Measurements from ENCODE around the gene DSCAM.

DSCAM gene

DNA sequence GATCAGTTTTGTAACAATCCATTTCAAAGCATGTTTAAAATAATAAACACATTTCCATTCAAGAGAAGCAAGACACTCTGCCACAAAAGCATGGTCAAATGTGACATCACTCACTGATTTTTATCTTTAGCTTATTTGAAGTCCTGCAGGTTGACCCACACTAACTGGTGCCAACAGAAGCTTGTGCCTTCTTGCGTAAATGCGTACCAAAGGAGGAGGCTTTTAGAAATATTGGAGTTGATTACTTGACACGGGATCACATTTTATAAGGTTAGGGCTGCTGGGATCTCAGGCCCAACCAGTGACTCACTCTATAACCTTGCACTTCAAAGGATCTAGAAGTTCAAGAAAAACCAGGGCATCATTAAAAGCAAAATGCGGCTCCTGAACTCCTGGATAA is 776.1 kb downstream of the DSCAM start:
- Mint-ChIP-seq H3K27me3 (ENCODE audit: low read depth) (no peaks in the 10 kb centered on the region), H3K9me3 (peaks cover 8% of the 10 kb centered on the region), H3K4me3 (no peak overlapping the region), H3K27ac (no peak overlapping the region), H3K36me3 (ENCODE audit: low read depth) (no peaks in the 10 kb centered on the region), H3K4me1 (ENCODE audit: low read depth) (no peaks in the 10 kb centered on the region)

DNA sequence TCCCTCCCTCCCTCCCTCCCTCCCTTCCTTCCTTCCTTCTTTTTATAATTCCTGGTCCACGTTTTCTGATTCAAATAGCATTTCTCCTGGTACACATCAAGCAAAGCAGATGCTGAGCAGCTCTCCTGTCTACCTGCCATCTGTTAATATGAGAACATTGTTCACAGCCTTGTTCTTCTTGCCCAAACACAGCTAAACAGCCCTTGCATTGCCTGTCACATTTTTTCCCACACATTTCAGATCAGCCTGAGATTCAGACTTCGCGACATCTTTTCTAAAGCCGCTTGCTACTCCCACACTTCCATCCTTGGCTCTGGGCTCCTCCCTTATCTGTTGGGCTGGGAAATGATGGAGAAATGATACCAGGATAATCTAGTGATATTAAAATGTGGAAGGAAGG is 779.2 kb downstream of the DSCAM start:
- H3K9me3 Mint-ChIP-seq: peaks cover 5% of the 10 kb centered on the region
- no peaks in the 10 kb centered on the region for H3K27me3 Mint-ChIP-seq (ENCODE audit: low read depth)
- no peaks in the 10 kb centered on the region for H3K36me3 Mint-ChIP-seq (ENCODE audit: low read depth)
- H3K4me1 Mint-ChIP-seq (ENCODE audit: low read depth): no peaks in the 10 kb centered on the region
- H3K27ac Mint-ChIP-seq: no peak overlapping the region
- H3K4me3 Mint-ChIP-seq: no peak overlapping the region

DNA sequence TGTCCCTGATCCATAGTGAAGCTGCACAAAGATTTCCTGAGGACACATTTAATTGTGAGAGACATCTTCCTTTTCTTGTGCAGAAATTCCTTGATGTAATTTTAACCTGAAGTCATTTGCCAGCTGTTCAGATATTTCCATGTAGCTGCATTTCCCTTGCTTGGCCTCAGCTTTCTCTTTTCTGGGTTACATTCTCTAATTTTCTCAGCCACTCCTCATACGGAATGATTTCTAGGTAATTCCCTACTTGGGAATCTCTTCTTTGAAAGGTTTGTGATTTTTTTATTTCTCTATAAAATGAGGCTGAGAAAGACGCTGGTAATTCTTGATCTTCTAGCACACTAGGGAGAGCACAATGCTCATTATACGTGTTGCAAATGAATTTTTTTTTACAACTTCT is 780.7 kb downstream of the DSCAM start:
- no peaks in the 10 kb centered on the region for H3K36me3 Mint-ChIP-seq (ENCODE audit: low read depth)
- H3K9me3 Mint-ChIP-seq: peaks cover 4% of the 10 kb centered on the region
- no peak overlapping the region for H3K27ac Mint-ChIP-seq
- H3K4me1 Mint-ChIP-seq (ENCODE audit: low read depth): no peaks in the 10 kb centered on the region
- H3K27me3 Mint-ChIP-seq (ENCODE audit: low read depth): no peaks in the 10 kb centered on the region
- H3K4me3 Mint-ChIP-seq: no peak overlapping the region

DNA sequence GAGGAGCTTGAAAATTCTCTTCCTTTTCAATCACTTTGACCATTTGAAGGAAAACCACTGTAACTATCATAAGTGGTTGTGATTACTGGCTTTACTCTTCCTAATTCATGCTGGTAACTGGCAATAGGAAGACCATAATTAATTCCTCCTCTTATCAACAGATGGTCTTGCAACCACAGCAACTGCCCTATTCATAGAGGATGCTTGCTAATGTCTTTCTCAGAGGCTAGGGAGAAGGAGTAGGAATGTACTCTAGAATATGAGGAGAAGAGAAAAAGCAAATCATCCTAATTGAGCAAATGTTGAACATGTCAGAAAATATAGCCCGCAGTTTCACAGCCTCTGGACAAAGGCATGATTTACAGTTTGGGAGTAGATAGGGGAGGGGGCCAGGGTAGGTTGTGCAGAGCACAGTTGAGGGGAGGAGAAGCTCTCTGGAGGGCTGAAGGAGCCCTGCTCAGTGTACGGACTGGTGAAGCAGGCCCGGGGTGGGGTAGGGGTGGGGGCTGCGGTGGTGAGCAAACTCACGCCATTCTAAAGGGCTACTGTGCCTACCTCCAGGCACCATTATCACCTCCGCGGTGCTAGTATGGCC is 786.8 kb downstream of the DSCAM start:
- H3K4me3 Mint-ChIP-seq: no peak overlapping the region
- H3K27me3 Mint-ChIP-seq (ENCODE audit: low read depth): no peaks in the 10 kb centered on the region
- H3K9me3 Mint-ChIP-seq: peaks cover 3% of the 10 kb centered on the region
- no peaks in the 10 kb centered on the region for H3K4me1 Mint-ChIP-seq (ENCODE audit: low read depth)
- no peak overlapping the region for H3K27ac Mint-ChIP-seq
- H3K36me3 Mint-ChIP-seq (ENCODE audit: low read depth): no peaks in the 10 kb centered on the region

DNA sequence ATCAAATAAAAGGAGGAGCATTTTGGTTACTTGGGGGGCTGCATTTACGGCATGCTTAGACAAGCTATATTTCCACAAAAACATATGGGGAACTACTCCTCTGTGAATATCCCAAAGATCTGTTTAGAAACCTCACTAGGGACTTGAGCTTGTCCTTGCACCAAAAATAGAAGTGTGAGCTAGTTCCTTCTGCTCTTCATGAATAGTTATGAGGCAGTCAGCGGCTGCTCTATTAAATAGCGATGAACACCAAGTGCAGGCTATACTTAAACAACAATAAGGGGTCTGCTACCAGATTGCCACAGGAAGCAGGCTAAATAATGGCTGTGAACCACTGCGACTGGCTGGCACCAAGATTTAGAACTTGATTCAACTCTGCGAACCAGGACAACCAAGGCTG is 789.6 kb downstream of the DSCAM start:
- Mint-ChIP-seq H3K4me1 (ENCODE audit: low read depth) (no peaks in the 10 kb centered on the region), H3K9me3 (peaks cover 3% of the 10 kb centered on the region), H3K27ac (no peak overlapping the region), H3K4me3 (no peak overlapping the region), H3K36me3 (ENCODE audit: low read depth) (no peaks in the 10 kb centered on the region), H3K27me3 (ENCODE audit: low read depth) (no peaks in the 10 kb centered on the region)

DNA sequence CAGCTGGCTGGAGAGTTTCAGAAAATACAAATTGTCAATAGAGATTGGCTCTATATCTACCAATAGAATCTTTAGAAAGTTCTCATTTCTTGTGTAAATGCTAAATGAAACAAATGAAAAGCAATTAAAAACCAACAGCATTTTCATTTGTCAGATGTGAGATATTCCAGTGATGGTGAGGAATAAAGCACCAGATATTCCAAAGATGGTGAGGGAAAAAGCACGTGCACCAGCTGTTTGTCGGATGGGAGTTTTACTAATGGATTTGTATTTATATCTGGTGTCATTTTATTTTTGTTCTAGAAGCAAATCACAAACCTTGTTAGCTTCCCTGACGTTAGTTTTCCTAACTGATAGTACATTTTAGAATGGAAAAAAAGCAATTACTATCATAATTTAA is 790.9 kb downstream of the DSCAM start:
- Mint-ChIP-seq H3K9me3 (peaks cover 3% of the 10 kb centered on the region), H3K4me3 (no peak overlapping the region), H3K4me1 (ENCODE audit: low read depth) (no peaks in the 10 kb centered on the region)

DNA sequence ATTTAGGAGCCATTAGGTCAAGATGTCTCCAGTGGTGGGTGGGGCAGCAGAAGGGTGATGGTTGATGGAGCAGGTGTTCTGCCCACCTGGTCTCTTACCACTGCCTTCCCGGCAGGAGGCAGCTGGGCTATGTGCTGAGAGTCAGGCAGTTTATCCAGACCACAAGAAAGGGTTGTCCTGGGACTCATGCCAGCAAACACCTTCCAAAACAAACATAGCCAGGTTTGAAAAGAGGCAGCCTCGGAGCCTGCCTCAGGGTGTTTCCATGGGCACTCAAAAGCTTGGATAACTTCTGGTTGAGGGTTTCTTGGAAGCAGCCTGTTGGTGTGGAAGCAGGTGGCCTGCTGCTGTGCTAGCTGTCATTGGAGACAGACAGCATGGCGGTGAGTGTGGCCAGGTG is 792.6 kb downstream of the DSCAM start:
- Mint-ChIP-seq H3K4me1 (ENCODE audit: low read depth) (no peaks in the 10 kb centered on the region), H3K9me3 (peaks cover 4% of the 10 kb centered on the region), H3K27me3 (ENCODE audit: low read depth) (no peaks in the 10 kb centered on the region), H3K27ac (no peak overlapping the region), H3K36me3 (ENCODE audit: low read depth) (no peaks in the 10 kb centered on the region), H3K4me3 (no peak overlapping the region)

More for the DNA sequence above, 790.9 kb downstream of the DSCAM start:
- H3K27me3 Mint-ChIP-seq (ENCODE audit: low read depth): no peaks in the 10 kb centered on the region
- no peak overlapping the region for H3K27ac Mint-ChIP-seq
- no peaks in the 10 kb centered on the region for H3K36me3 Mint-ChIP-seq (ENCODE audit: low read depth)

DNA sequence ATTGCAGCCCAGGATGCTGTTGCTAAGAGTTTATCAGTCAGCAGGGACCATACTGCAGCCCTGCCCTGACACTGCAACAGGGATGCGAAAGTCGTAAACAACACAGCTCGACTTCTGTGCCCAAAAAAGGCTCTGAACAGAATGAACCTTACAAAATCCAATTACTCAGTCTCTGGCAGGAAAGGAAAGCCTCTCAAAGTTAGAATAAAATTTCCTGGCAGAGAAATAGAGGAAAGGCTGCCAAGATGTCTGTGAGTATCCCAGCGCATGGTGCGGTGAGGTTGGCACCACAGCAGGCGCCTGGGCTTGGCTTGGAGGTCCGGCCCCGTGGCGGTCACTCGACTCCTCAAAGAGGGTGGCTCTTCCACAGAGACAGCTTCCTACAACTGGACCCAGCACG is 794.0 kb downstream of the DSCAM start:
- Mint-ChIP-seq H3K27ac (no peak overlapping the region), H3K4me3 (no peak overlapping the region), H3K27me3 (ENCODE audit: low read depth) (no peaks in the 10 kb centered on the region), H3K36me3 (ENCODE audit: low read depth) (no peaks in the 10 kb centered on the region), H3K4me1 (ENCODE audit: low read depth) (no peaks in the 10 kb centered on the region), H3K9me3 (peaks cover 7% of the 10 kb centered on the region)

DNA sequence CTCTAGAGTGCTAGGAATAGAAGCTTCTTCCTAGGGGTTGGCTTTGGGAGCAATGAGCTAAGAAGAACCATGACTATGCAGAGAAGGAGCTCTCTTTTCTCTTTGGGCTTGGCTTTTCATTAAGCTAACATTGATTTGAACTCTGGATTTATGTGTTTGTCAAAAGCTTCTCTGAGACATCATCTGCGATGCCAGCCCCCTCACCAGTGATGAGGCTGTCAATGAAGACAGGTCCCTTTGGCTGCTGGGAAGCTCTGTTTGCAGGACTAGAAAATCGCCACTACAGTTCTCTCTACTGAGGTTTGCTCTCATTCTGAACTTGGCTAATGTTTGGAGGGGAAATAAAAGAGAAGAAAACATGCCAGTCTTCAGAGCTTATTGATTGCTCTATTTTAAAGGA is 794.7 kb downstream of the DSCAM start:
- no peak overlapping the region for H3K4me3 Mint-ChIP-seq
- H3K4me1 Mint-ChIP-seq (ENCODE audit: low read depth): no peaks in the 10 kb centered on the region
- no peak overlapping the region for H3K27ac Mint-ChIP-seq
- no peaks in the 10 kb centered on the region for H3K27me3 Mint-ChIP-seq (ENCODE audit: low read depth)
- H3K36me3 Mint-ChIP-seq (ENCODE audit: low read depth): no peaks in the 10 kb centered on the region
- peaks cover 7% of the 10 kb centered on the region for H3K9me3 Mint-ChIP-seq

DNA sequence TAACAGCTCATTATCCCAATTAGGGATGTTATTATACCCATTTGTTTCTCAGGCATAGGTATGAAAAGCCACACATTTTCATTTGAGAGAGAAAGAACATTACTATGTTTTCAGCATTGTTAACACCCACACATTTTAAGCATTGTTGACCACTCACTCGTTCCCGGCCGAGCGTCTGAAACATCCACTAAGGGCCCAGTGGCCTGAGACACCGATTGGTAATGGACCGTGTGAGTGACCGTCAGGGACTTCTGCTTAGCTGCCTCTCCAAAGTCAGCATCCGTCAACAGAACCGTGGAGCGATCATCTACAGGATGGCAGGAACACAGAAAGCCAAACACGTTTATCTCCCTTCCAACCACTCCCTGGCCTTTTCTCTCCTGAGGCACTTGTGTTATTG is 795.2 kb downstream of the DSCAM start:
- Mint-ChIP-seq H3K27me3 (ENCODE audit: low read depth) (no peaks in the 10 kb centered on the region), H3K4me3 (no peak overlapping the region), H3K4me1 (ENCODE audit: low read depth) (no peaks in the 10 kb centered on the region), H3K36me3 (ENCODE audit: low read depth) (no peaks in the 10 kb centered on the region), H3K9me3 (peaks cover 6% of the 10 kb centered on the region), H3K27ac (no peak overlapping the region)

DNA sequence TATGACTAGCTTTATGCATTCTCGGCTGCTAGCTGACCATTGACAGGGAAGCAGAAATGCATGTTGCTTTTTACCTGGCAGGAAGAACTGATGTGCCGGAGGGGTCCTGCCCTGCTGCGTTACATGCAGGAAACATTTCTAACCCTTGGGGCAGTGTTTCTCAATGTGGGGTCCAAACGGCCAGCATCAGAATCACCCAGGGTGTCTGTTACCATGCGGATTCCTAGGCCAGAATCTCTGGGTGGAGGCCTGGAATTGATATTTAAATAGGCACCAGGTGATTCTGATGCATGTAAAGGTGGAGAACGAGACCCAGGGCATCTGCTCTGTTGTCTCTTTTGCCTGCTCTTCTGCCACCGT is 797.0 kb downstream of the DSCAM start:
- Mint-ChIP-seq H3K9me3 (peaks cover 9% of the 10 kb centered on the region), H3K4me3 (no peak overlapping the region), H3K36me3 (ENCODE audit: low read depth) (no peaks in the 10 kb centered on the region), H3K27ac (no peak overlapping the region), H3K4me1 (ENCODE audit: low read depth) (no peaks in the 10 kb centered on the region), H3K27me3 (ENCODE audit: low read depth) (no peaks in the 10 kb centered on the region)

DNA sequence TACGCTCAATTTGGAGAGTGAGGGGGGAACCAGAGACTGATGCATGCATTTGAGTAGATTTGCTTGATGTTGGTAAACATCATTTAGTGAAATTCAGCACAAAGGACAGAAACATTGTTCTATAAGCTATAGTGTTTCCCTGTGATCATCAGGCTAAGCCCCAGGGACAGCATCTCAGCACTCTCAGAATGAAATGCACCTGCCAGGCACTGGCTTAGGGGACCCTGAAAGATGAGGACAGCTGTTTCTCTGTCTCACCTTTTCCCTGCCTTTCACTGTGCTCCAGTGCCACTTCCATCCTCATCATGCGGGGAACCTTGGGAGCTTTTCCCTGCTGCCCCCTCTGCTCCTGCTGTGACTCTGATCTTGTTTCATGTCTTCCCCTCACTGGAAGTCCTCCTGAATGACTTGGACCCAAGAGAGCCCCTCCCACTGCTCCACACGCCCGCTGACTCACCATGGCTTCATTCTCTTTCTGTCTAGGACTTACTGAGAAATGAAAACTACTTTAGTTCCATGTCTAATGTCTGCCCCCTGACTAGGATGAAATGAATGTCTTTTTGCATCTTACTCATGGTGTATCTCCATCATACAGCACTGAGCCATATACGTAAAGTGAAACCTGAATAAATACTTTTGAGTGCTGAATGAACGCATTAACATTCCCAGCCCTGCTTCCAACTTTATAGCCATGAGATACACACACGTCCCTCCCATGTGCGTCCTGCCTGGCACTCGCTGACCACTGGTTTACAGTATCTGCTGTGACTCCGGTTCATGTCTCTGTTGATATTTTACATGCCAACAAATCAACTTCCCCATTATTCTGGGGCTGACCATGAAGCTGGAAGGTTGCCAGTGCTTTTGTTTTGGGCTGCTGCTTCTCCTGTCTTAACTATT is 797.7 kb downstream of the DSCAM start:
- Mint-ChIP-seq H3K4me3 (no peak overlapping the region), H3K4me1 (ENCODE audit: low read depth) (no peaks in the 10 kb centered on the region), H3K9me3 (peaks cover 9% of the 10 kb centered on the region), H3K27ac (no peak overlapping the region), H3K36me3 (ENCODE audit: low read depth) (no peaks in the 10 kb centered on the region), H3K27me3 (ENCODE audit: low read depth) (no peaks in the 10 kb centered on the region)

DNA sequence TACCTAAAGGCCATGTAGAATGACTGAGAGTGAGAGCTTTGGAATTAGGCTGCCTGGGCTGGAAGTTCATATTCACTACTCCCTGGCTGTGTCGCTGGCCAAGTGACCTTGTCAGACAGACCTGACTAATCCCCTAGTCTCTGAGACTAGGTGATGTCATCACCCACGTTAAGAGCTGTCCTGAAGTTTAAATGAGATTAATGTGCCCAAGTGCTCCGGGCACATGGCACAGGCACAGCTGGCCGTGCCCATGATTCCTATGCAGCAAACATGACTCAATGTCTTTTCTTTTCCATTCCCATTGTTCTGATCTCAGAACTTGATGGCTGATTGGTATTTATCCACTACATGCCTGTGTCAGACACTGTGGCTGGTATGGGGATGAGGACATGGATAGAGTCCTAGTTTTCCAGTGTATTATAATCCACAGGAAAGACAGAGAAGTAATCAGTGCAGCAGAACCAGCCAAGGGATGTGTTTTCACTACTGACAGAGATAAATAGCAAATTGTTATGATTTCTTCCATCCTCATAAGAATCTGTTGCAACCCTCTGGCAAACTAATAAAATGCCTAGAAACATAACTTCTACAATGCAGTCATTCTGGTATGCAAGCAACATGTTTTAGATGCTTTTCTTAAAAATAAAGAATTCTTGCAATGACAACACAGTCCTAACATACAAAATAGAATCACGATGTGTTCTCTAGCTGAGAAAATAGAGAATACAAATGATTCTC is 798.8 kb downstream of the DSCAM start:
- no peak overlapping the region for H3K4me3 Mint-ChIP-seq
- no peak overlapping the region for H3K27ac Mint-ChIP-seq
- H3K9me3 Mint-ChIP-seq: peaks cover 9% of the 10 kb centered on the region
- no peaks in the 10 kb centered on the region for H3K27me3 Mint-ChIP-seq (ENCODE audit: low read depth)
- no peaks in the 10 kb centered on the region for H3K4me1 Mint-ChIP-seq (ENCODE audit: low read depth)
- no peaks in the 10 kb centered on the region for H3K36me3 Mint-ChIP-seq (ENCODE audit: low read depth)

DNA sequence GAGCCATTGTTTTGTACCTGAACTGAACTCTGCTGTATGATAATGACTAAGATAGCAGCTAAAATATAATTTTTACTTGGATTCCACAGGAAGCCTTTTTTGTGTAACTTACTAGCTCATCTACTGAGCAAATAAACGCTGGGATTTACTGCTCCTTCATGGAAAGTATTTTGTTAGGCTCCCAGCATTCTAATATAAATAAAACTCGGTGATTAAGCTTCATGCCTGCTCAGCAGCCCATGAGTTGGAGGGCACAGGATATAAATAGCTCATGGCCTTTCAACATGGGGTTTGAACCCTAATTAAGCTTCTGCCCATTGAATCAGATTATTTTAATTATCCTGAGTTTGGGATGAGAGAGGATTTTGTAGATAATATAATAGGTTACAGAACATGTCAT is 799.7 kb downstream of the DSCAM start:
- H3K9me3 Mint-ChIP-seq: peaks cover 9% of the 10 kb centered on the region
- no peak overlapping the region for H3K4me3 Mint-ChIP-seq

DNA sequence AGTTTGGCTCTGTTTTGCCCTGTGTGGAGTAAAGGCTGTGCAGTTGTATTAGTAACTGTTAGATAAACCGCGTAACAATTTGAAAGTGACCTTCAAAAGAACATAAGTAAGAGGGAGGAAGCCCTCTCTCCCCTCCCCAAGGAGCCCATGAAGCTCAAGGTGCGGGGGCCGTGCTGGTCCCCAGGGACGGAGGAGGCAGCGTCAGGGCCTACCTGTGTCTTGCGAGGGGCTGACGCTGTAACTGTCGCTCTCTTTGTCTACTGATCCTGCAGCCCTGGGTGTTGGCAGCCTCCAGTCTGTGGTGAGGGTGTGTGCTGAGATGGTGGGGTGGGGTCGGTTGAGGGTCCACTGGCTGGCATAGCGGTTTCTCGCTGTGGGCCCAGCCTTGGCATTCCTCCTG is 803.1 kb downstream of the DSCAM start:
- Mint-ChIP-seq H3K4me3 (no peak overlapping the region), H3K27ac (no peak overlapping the region), H3K9me3 (peaks cover 14% of the 10 kb centered on the region), H3K27me3 (ENCODE audit: low read depth) (no peaks in the 10 kb centered on the region), H3K4me1 (ENCODE audit: low read depth) (no peaks in the 10 kb centered on the region), H3K36me3 (ENCODE audit: low read depth) (no peaks in the 10 kb centered on the region)

More for the DNA sequence above, 799.7 kb downstream of the DSCAM start:
- H3K36me3 Mint-ChIP-seq (ENCODE audit: low read depth): no peaks in the 10 kb centered on the region
- no peak overlapping the region for H3K27ac Mint-ChIP-seq
- no peaks in the 10 kb centered on the region for H3K27me3 Mint-ChIP-seq (ENCODE audit: low read depth)
- no peaks in the 10 kb centered on the region for H3K4me1 Mint-ChIP-seq (ENCODE audit: low read depth)
